ENCODE results near the gene MAGI1.
A peak's percentile ranks its signal among the peaks of the same experiment; 100 is the strongest.

Gene MAGI1

GRCh38 chr3:65807225-65807624 lies 231.5 kb downstream of the MAGI1 start:
- DNase-seq (ENCODE audit: insufficient read length) (no peak), FAIRE-seq (no peak)
- TF ChIP-seq POLR2A (IDR thresholded peaks at IDR 0.05; ENCODE audit: low read depth, low read length) (no peak), POLR2AphosphoS5 (IDR thresholded peaks at IDR 0.05; ENCODE audit: low read depth, low read length) (no peak), TAF1 (IDR thresholded peaks at IDR 0.05; ENCODE audit: borderline replicate concordance, low read depth, low read length) (no peak)

- DNase-seq (ENCODE audit: insufficient read length) (no peak), FAIRE-seq (no peak)
- no peak for TF ChIP-seq TAF1 (IDR thresholded peaks at IDR 0.05; ENCODE audit: borderline replicate concordance, low read depth, low read length)
- TF ChIP-seq POLR2A (IDR thresholded peaks at IDR 0.05; ENCODE audit: low read depth, low read length): no peak
- TF ChIP-seq POLR2AphosphoS5 (IDR thresholded peaks at IDR 0.05; ENCODE audit: low read depth, low read length): no peak
These were observed 232.1 kb downstream of the MAGI1 start for GRCh38 chr3:65806600-65806999.

DNA sequence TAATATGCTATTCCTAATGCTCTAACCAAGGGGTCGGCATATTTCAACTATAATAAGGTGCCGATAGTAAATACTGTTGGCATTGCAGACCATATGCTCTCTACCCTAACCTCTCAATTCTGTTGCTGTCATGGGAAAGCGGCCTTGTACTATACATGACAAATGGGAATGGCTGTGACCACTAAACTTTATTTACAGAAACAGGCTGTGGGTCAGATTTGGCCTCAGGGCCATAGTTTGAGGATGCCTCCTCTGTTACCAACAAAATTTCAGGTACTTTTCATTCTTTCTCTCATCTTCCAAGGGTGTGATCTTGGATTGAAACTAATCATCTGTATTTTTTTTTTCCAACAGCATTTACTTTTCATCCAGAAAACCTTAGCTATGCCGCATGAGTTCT lies 242.0 kb downstream of the MAGI1 start:
- TF ChIP-seq TAF1 (IDR thresholded peaks at IDR 0.05; ENCODE audit: borderline replicate concordance, low read depth, low read length) (no peak), POLR2A (IDR thresholded peaks at IDR 0.05; ENCODE audit: low read depth, low read length) (no peak), POLR2AphosphoS5 (IDR thresholded peaks at IDR 0.05; ENCODE audit: low read depth, low read length) (no peak)
- no peak for FAIRE-seq
- DNase-seq (ENCODE audit: insufficient read length): no peak

DNA sequence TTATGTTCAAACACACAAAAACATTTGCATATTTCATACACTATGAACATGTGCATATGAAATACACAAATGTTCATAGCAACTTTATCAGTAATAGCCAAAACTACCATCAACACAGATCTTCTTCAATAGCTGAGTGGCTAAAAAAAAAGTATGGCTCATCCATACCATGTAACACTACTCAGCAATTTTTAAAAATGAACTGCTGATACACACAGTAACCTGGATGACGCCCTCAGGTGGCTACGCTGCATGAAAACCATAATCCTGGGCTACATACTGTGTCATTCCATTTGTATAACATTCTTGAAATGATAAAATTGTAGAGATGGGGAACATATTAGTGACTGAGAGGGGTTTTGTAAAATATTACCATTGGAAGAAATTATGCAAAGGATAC lies 243.6 kb downstream of the MAGI1 start:
- no peak for FAIRE-seq
- no peak for TF ChIP-seq TAF1 (IDR thresholded peaks at IDR 0.05; ENCODE audit: borderline replicate concordance, low read depth, low read length)
- TF ChIP-seq POLR2A (IDR thresholded peaks at IDR 0.05; ENCODE audit: low read depth, low read length): no peak
- no peak for TF ChIP-seq POLR2AphosphoS5 (IDR thresholded peaks at IDR 0.05; ENCODE audit: low read depth, low read length)
- no peak for DNase-seq (ENCODE audit: insufficient read length)

GRCh38 chr3:65793495-65794200 lies 245.1 kb downstream of the MAGI1 start:
- DNase-seq (ENCODE audit: insufficient read length): no peak
- FAIRE-seq: no peak
- TF ChIP-seq TAF1 (IDR thresholded peaks at IDR 0.05; ENCODE audit: borderline replicate concordance, low read depth, low read length) (no peak), POLR2AphosphoS5 (IDR thresholded peaks at IDR 0.05; ENCODE audit: low read depth, low read length) (no peak), POLR2A (IDR thresholded peaks at IDR 0.05; ENCODE audit: low read depth, low read length) (no peak)

- TF ChIP-seq POLR2A (IDR thresholded peaks at IDR 0.05; ENCODE audit: low read depth, low read length) (no peak), TAF1 (IDR thresholded peaks at IDR 0.05; ENCODE audit: borderline replicate concordance, low read depth, low read length) (no peak), POLR2AphosphoS5 (IDR thresholded peaks at IDR 0.05; ENCODE audit: low read depth, low read length) (no peak)
- no peak for FAIRE-seq
- DNase-seq (ENCODE audit: insufficient read length): no peak
These were observed 250.3 kb downstream of the MAGI1 start for GRCh38 chr3:65788461-65788860.

- FAIRE-seq (no peak), DNase-seq (ENCODE audit: insufficient read length) (no peak)
- no peak for TF ChIP-seq TAF1 (IDR thresholded peaks at IDR 0.05; ENCODE audit: borderline replicate concordance, low read depth, low read length)
- TF ChIP-seq POLR2AphosphoS5 (IDR thresholded peaks at IDR 0.05; ENCODE audit: low read depth, low read length): no peak
- no peak for TF ChIP-seq POLR2A (IDR thresholded peaks at IDR 0.05; ENCODE audit: low read depth, low read length)
These were observed 250.9 kb downstream of the MAGI1 start for GRCh38 chr3:65787827-65788226.

DNA sequence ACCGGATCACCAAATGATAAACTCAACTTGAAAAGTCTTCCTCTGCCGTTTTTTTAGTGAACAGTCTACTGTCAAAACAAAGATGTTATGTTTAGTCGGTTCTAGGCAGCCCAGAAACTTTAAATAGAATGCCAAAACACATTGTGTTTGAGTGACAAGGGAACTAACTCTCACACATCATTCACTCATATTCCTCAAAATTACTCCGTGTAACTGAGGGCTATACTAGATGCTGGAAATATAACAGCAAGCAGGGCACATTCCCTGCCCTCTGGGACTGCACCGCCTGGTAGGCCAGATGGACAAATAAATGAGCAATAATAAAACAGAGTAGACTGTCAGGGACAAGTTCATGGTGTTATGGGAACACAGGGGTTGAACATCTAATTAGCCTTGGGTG lies 251.4 kb downstream of the MAGI1 start:
- peak; percentile 73 for FAIRE-seq
- DNase-seq (ENCODE audit: insufficient read length): no peak
- TF ChIP-seq TAF1 (IDR thresholded peaks at IDR 0.05; ENCODE audit: borderline replicate concordance, low read depth, low read length) (no peak), POLR2AphosphoS5 (IDR thresholded peaks at IDR 0.05; ENCODE audit: low read depth, low read length) (no peak), POLR2A (IDR thresholded peaks at IDR 0.05; ENCODE audit: low read depth, low read length) (no peak)

GRCh38 chr3:65786890-65787289 lies 251.8 kb downstream of the MAGI1 start:
- FAIRE-seq: peak; percentile 14
- TF ChIP-seq POLR2AphosphoS5 (IDR thresholded peaks at IDR 0.05; ENCODE audit: low read depth, low read length): no peak
- no peak for TF ChIP-seq TAF1 (IDR thresholded peaks at IDR 0.05; ENCODE audit: borderline replicate concordance, low read depth, low read length)
- no peak for TF ChIP-seq POLR2A (IDR thresholded peaks at IDR 0.05; ENCODE audit: low read depth, low read length)
- no peak for DNase-seq (ENCODE audit: insufficient read length)

DNA sequence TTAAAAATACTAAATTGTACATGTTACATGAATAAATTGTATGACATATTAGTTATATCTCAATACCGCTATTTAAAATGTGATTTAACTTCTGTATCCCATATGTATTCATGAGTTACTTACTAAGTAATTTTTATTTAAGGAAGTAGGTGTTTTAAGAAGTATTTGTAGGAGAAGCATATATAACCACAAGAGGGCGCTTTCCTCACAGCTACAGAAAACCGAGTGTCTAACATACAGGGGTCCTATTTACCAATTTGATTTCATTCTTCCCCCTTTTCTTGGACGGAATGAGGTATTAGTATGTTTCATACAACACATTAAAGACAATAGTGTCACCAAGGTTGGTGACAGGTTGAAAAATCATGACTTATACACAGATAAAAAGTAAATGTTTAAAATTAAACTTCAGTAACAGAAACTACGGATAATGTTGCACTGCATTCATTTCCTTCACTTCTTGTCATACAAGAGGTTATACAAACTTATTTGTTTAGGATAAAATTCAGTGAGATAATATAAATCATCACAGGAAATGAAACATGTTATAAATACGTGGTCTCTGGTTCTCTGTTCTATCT lies 253.6 kb downstream of the MAGI1 start:
- no peak for DNase-seq (ENCODE audit: insufficient read length)
- TF ChIP-seq TAF1 (IDR thresholded peaks at IDR 0.05; ENCODE audit: borderline replicate concordance, low read depth, low read length): no peak
- no peak for TF ChIP-seq POLR2A (IDR thresholded peaks at IDR 0.05; ENCODE audit: low read depth, low read length)
- no peak for TF ChIP-seq POLR2AphosphoS5 (IDR thresholded peaks at IDR 0.05; ENCODE audit: low read depth, low read length)

GRCh38 chr3:65783117-65783516 lies 255.6 kb downstream of the MAGI1 start:
- peak; percentile 44 for FAIRE-seq
- no peak for TF ChIP-seq TAF1 (IDR thresholded peaks at IDR 0.05; ENCODE audit: borderline replicate concordance, low read depth, low read length)
- TF ChIP-seq POLR2AphosphoS5 (IDR thresholded peaks at IDR 0.05; ENCODE audit: low read depth, low read length): no peak
- DNase-seq (ENCODE audit: insufficient read length): no peak

More for the DNA sequence above, 253.6 kb downstream of the MAGI1 start:
- FAIRE-seq: no peak

DNA sequence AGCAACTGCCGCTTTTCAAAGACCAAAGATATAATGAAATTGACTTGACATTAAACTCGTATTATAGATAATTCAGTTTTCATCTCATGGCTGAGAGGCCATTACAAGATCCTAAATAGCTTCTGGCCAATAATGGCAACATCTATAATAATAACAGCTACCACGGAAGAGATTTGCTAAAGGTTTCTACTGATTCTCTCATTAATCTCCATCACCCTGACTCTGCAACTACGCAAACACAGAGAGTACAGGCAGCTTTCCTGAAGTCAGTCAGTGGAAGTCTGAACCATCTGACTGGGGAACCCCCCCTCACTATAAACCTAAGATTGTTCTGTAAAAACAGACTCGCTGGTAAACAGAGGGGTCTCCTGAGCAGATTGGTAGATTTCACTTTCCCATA lies 257.1 kb downstream of the MAGI1 start:
- TF ChIP-seq POLR2A (IDR thresholded peaks at IDR 0.05; ENCODE audit: low read depth, low read length) (no peak), TAF1 (IDR thresholded peaks at IDR 0.05; ENCODE audit: borderline replicate concordance, low read depth, low read length) (no peak), POLR2AphosphoS5 (IDR thresholded peaks at IDR 0.05; ENCODE audit: low read depth, low read length) (no peak)

More for the DNA sequence above, 257.1 kb downstream of the MAGI1 start:
- FAIRE-seq: no peak
- no peak for DNase-seq (ENCODE audit: insufficient read length)

Data from GM12892 (cell line).